ENCODE data around the gene LY6G5C.

LY6G5C gene

DNA sequence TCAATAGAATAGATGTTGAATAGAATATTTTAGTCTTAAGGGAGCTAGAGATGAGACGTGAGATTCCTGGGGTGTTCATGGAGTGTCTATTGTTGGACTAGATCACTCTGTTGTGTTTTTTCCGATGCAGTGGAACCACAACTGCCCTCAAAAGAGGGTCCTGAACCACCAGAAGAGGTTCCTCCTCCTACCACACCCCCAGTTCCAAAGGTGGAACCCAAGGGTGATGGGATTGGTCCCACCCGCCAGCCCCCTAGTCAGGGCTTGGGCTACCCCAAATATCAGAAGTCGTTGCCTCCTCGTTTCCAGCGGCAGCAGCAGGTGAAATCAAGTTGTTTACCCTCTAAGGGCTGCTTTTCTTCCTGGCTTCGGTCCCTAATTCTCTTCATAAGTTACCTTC is 51.9 kb downstream of the LY6G5C start:
- H3K4me1 ChIP-seq (ENCODE audit: control insufficient read depth, insufficient read depth, low read length, poor library complexity, severe bottlenecking), result no peaks in the 10 kb centered on the region
- H3K4me3 ChIP-seq (ENCODE audit: insufficient read depth, low read depth, low read length, poor library complexity, severe bottlenecking), result no peak overlapping the region
- H3K36me3 ChIP-seq (ENCODE audit: control insufficient read depth, insufficient read depth, low read length), result peaks cover 100% of the 10 kb centered on the region
- no peak for DNase-seq
- H3K27ac ChIP-seq (ENCODE audit: insufficient read depth, low read length, poor library complexity, severe bottlenecking), result no peak overlapping the region
- H3K27me3 ChIP-seq (replicated peaks; ENCODE audit: control insufficient read depth, insufficient read depth, low read length, poor library complexity, severe bottlenecking), result no peaks in the 10 kb centered on the region
- no peaks in the 10 kb centered on the region for H3K9me3 ChIP-seq (ENCODE audit: control insufficient read depth, low read length)

DNA sequence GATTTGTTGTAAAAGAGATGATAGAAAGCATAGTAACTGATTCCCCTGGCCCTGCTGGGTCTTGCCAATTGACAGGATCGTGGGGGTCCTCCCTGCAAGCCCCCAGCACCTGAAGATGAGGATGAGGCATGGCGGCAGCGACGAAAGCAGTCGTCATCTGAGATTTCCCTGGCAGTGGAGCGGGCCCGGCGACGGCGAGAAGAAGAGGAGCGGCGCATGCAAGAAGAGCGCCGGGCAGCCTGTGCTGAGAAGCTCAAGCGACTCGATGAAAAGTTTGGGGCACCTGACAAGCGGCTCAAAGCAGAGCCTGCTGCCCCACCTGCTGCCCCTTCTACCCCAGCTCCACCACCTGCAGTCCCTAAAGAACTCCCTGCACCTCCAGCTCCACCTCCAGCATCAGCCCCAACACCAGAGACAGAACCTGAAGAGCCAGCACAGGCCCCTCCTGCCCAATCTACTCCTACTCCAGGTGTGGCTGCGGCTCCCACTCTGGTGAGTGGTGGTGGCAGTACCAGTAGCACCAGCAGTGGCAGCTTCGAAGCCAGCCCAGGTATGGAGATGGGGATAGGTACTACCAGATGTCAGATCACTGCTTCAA is 53.1 kb downstream of the LY6G5C start:
- no peak for DNase-seq
- Histone ChIP-seq H3K9me3 (ENCODE audit: control insufficient read depth, low read length) (no peaks in the 10 kb centered on the region), H3K4me3 (ENCODE audit: insufficient read depth, low read depth, low read length, poor library complexity, severe bottlenecking) (no peak overlapping the region), H3K36me3 (ENCODE audit: control insufficient read depth, insufficient read depth, low read length) (peaks cover 96% of the 10 kb centered on the region), H3K27ac (ENCODE audit: insufficient read depth, low read length, poor library complexity, severe bottlenecking) (no peak overlapping the region), H3K4me1 (ENCODE audit: control insufficient read depth, insufficient read depth, low read length, poor library complexity, severe bottlenecking) (no peaks in the 10 kb centered on the region), H3K27me3 (replicated peaks; ENCODE audit: control insufficient read depth, insufficient read depth, low read length, poor library complexity, severe bottlenecking) (no peaks in the 10 kb centered on the region)

DNA sequence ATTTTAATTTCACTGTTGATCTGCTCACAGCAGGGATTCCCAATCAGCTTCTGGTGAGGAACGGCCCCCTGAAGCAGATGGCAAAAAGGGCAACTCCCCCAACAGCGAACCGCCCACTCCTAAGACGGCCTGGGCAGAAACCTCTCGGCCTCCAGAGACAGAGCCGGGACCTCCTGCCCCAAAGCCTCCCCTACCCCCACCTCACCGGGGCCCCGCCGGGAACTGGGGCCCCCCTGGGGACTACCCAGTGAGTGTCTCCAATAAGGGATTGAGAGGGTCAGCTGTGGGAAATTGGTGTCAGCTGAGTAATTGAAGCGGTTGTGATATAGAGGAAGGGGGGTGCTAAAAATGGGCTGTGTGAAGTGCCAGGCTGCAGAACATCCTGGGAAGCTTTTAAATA is 53.9 kb downstream of the LY6G5C start:
- H3K27ac ChIP-seq (ENCODE audit: insufficient read depth, low read length, poor library complexity, severe bottlenecking), result no peak overlapping the region
- no peaks in the 10 kb centered on the region for H3K4me1 ChIP-seq (ENCODE audit: control insufficient read depth, insufficient read depth, low read length, poor library complexity, severe bottlenecking)
- peaks cover 87% of the 10 kb centered on the region for H3K36me3 ChIP-seq (ENCODE audit: control insufficient read depth, insufficient read depth, low read length)
- H3K9me3 ChIP-seq (ENCODE audit: control insufficient read depth, low read length), result no peaks in the 10 kb centered on the region
- no peaks in the 10 kb centered on the region for H3K27me3 ChIP-seq (replicated peaks; ENCODE audit: control insufficient read depth, insufficient read depth, low read length, poor library complexity, severe bottlenecking)
- no peak for DNase-seq
- no peak overlapping the region for H3K4me3 ChIP-seq (ENCODE audit: insufficient read depth, low read depth, low read length, poor library complexity, severe bottlenecking)
